NT2/D1 (cell line): ENCODE results near the gene GRIK1.

Experiments
- DNase-seq: peaks from one replicate; pipeline ENCODE4 v3.0.0-alpha.2; 2011; ENCODE audit warnings: low read depth, low spot score
- H3K27me3 ChIP-seq: 2 replicates; pipeline ENCODE4 v1.6.0; 2011; ENCODE audit warnings: mild to moderate bottlenecking; ENCODE audit not compliant: insufficient read length, insufficient read depth
- H3K36me3 ChIP-seq: 2 replicates; pipeline ENCODE4 v1.6.1; 2011; ENCODE audit warnings: mild to moderate bottlenecking, low read length, mixed read lengths; ENCODE audit not compliant: insufficient read depth, insufficient read length
- H3K4me1 ChIP-seq: 2 replicates; pipeline ENCODE4 v1.5.1; 2011; ENCODE audit not compliant: insufficient read depth, insufficient read length
- H3K4me3 ChIP-seq: 2 replicates; pipeline ENCODE4 v1.5.1; 2011; ENCODE audit warnings: low read depth; ENCODE audit not compliant: insufficient read length
- H3K9ac ChIP-seq: 2 replicates; pipeline ENCODE4 v1.6.0; 2011; ENCODE audit warnings: low read depth; ENCODE audit not compliant: insufficient read length
- H3K9me3 ChIP-seq: 2 replicates; pipeline ENCODE4 v1.5.1; 2011; ENCODE audit warnings: mild to moderate bottlenecking, low read length; ENCODE audit not compliant: insufficient read depth
- SUZ12 ChIP-seq: IDR thresholded peaks from 2 replicates; pipeline ENCODE4 v1.6.1; 2011; ENCODE audit not compliant: insufficient read length, insufficient read depth; ENCODE audit errors: extremely low read depth
- YY1 ChIP-seq: IDR thresholded peaks from 2 replicates; pipeline ENCODE4 v1.6.1; 2011; ENCODE audit not compliant: insufficient read length, insufficient read depth
- ZNF274 ChIP-seq: IDR thresholded peaks from 2 replicates; pipeline ENCODE4 v1.6.1; 2011; ENCODE audit warnings: mild to moderate bottlenecking, low read depth, low read length

GRIK1 gene

DNA sequence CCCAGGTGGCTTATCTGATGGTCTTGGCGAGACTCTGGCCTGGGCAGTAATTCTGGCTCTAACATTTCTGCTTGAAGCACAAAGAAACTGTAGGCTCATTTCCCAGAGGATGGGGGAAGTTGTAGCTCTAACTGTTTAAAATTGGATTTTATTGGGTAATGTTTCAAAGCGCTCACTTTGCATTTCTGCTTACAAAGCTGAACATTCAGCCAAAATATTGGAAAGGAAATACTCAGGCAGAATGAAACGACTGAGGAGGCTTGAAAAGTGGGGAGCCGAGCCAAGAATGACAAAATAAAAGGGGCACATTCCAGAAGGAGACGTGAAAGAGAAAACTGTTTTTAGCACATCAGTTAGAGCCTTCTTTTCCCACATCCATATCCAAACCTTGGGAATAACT lies 202.6 kb downstream of the GRIK1 start:
- no peaks in the 10 kb centered on the region for H3K9me3 ChIP-seq
- DNase-seq: no peak
- H3K27me3 ChIP-seq: no peaks in the 10 kb centered on the region
- H3K4me3 ChIP-seq: no peak overlapping the region
- no peaks in the 10 kb centered on the region for H3K36me3 ChIP-seq
- H3K4me1 ChIP-seq: no peaks in the 10 kb centered on the region
- TF ChIP-seq ZNF274 (no peak), YY1 (no peak), SUZ12 (no peak)
- no peak overlapping the region for H3K9ac ChIP-seq

GRCh38 chr21:29730281-29730680 lies 209.5 kb downstream of the GRIK1 start:
- TF ChIP-seq YY1: no peak
- TF ChIP-seq ZNF274: no peak
- TF ChIP-seq SUZ12: no peak
- no peaks in the 10 kb centered on the region for H3K9me3 ChIP-seq
- no peak for DNase-seq
- H3K9ac ChIP-seq: no peak overlapping the region
- no peak overlapping the region for H3K4me3 ChIP-seq
- H3K4me1 ChIP-seq: no peaks in the 10 kb centered on the region
- H3K36me3 ChIP-seq: no peaks in the 10 kb centered on the region
- no peaks in the 10 kb centered on the region for H3K27me3 ChIP-seq

DNA sequence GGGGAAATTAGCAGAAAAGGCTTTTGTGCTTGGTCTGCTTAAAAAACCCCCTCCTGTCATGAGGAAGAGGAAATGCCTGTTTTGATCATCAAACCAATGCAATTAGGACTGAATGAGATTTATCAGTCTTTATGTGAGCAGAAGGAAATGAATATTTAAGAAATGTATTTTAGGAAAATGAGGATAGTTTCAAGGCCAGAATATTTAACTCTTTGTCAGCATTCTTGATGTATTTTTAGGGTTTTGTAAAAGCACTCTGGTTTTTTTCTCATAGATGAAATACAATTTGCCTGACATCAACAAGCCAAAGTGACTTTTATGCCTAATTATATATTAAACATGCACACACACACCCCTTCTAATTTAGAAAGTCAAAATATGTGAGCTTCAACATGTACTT lies 213.8 kb downstream of the GRIK1 start:
- Histone ChIP-seq H3K9ac (no peak overlapping the region), H3K27me3 (no peaks in the 10 kb centered on the region), H3K36me3 (no peaks in the 10 kb centered on the region), H3K4me3 (no peak overlapping the region), H3K9me3 (no peaks in the 10 kb centered on the region), H3K4me1 (no peaks in the 10 kb centered on the region)
- no peak for TF ChIP-seq SUZ12
- TF ChIP-seq ZNF274: no peak
- TF ChIP-seq YY1: no peak
- no peak for DNase-seq

GRCh38 chr21:29725025-29725736 lies 214.6 kb downstream of the GRIK1 start:
- DNase-seq: no peak
- Histone ChIP-seq H3K27me3 (no peaks in the 10 kb centered on the region), H3K9ac (no peak overlapping the region), H3K4me1 (no peaks in the 10 kb centered on the region), H3K4me3 (no peak overlapping the region), H3K9me3 (no peaks in the 10 kb centered on the region), H3K36me3 (no peaks in the 10 kb centered on the region)
- TF ChIP-seq ZNF274: no peak
- TF ChIP-seq YY1: no peak
- TF ChIP-seq SUZ12: no peak

- H3K27me3 ChIP-seq: no peaks in the 10 kb centered on the region
- H3K9me3 ChIP-seq: peaks cover 12% of the 10 kb centered on the region; the same call in 1 of the 2 replicates
- no peak for TF ChIP-seq SUZ12
- TF ChIP-seq ZNF274: no peak
- TF ChIP-seq YY1: no peak
- H3K4me1 ChIP-seq: no peaks in the 10 kb centered on the region
- H3K4me3 ChIP-seq: no peak overlapping the region
- H3K9ac ChIP-seq: no peak overlapping the region
- H3K36me3 ChIP-seq: no peaks in the 10 kb centered on the region
- DNase-seq: no peak
These were observed 217.8 kb downstream of the GRIK1 start for GRCh38 chr21:29721964-29722363.

- H3K27me3 ChIP-seq: no peaks in the 10 kb centered on the region
- H3K4me1 ChIP-seq: no peaks in the 10 kb centered on the region
- no peak for DNase-seq
- TF ChIP-seq SUZ12 (no peak), ZNF274 (no peak), YY1 (no peak)
- no peak overlapping the region for H3K4me3 ChIP-seq
- no peak overlapping the region for H3K9ac ChIP-seq
- H3K9me3 ChIP-seq: peaks cover 19% of the 10 kb centered on the region; the same call in 1 of the 2 replicates
- H3K36me3 ChIP-seq: no peaks in the 10 kb centered on the region
These were observed 218.6 kb downstream of the GRIK1 start for GRCh38 chr21:29721221-29721620.

DNA sequence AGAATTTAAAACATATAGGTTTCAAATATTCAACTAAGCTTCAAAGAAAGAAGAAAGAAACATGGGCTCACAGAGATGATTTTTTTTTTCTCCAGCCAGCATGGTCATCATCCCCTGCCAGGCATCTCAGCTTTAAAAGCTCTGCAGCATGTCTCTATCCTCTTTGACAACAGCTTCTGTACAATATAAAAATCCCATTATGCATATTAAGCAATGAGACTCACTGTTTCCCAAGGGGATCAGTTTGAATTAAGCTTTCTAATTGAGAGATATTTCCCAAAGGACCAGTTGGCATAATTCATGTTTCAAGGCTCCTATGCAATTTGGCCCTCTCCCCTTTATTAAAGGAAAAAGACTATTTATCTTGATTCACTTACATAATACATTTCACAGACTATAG lies 220.3 kb downstream of the GRIK1 start:
- Histone ChIP-seq H3K9ac (no peak overlapping the region), H3K4me1 (no peaks in the 10 kb centered on the region), H3K27me3 (no peaks in the 10 kb centered on the region), H3K9me3 (peaks cover 28% of the 10 kb centered on the region; the same call in 1 of the 2 replicates), H3K4me3 (no peak overlapping the region), H3K36me3 (no peaks in the 10 kb centered on the region)
- TF ChIP-seq ZNF274: no peak
- TF ChIP-seq SUZ12: no peak
- DNase-seq: no peak
